ENCODE measurements around the gene MYRF. TPM values are rescaled to one million over a fixed set of nuclear protein-coding genes. Genes with fewer than 3 reads are reported as not detected.

MYRF gene
- polyA plus RNA-seq, 1 donor (not counting 4 experiments of a cell fraction or from before 2014, with no cell fraction given): 0.14 TPM

DNA sequence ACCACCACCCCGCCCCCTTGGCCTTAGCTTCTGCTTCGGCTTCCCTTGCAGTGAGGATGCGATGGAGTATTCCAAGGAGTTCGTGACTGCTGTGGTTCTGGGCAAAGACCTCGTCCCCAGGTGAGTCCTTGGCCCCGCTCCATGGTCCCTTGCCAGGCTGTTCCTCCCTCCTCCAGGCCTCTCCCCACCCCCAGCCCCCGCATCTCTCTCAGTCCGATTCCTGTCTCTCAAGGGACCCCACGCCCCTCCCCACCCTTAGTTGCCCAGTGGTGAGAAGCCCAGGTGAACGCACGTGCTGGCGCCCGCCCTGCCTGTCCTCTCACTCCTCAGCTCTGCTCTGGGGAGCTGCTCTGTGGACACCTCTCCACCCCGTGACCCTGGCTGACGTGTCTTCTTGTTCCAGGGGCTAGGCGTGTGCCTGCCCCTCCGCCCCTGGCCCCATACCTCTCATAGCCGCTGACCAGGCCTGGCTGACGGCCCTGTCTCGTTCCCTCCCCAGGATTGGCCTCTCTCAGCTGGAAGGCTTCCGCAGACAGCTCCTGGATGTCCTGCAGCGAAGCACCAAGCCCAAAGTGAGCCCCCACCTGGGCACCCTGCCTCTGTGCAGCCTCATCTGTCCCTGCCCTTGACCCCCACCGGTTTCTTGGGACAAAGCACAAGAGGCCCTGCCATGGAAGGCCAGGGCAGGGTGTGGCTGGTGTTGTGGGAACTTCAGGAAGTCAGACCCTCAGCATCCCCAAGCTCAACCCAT is 14.6 kb upstream of the MYRF start:
- no peak overlapping the region for H3K9ac ChIP-seq (ENCODE audit: control insufficient read depth, extremely low read depth, insufficient read depth, low read length)
- TF ChIP-seq CTCF (optimal IDR thresholded peaks at IDR 0.05 in 1 of 3, IDR thresholded peaks at IDR 0.05 in 1 of 3, conservative IDR thresholded peaks at IDR 0.05 in 1 of 3; ENCODE audit: extremely low read depth in 1 of 3, insufficient read depth in 2 of 3, low read length in 3 of 3) (no peak), EZH2 (IDR thresholded peaks at IDR 0.05; ENCODE audit: low read length) (no peak)
- H3K36me3 ChIP-seq (ENCODE audit: control insufficient read depth in 2 of 2, extremely low read depth in 1 of 2, insufficient read depth in 2 of 2, low read length in 2 of 2): no peaks in the 10 kb centered on the region
- peaks cover 5% of the 10 kb centered on the region for H4K20me1 ChIP-seq (ENCODE audit: control insufficient read depth, extremely low read depth, insufficient read depth, low read length)
- dilution Hi-C loops (cut with MboI; ENCODE audit: extremely low pct_ligation_motif_present, low sequenced_read_pairs): no loop called here
- no peaks in the 10 kb centered on the region for H3K79me2 ChIP-seq (ENCODE audit: control insufficient read depth, insufficient read depth, low read length)
- H2AFZ ChIP-seq (ENCODE audit: control insufficient read depth, low read length): no peak overlapping the region
- H3K4me1 ChIP-seq (ENCODE audit: control insufficient read depth, extremely low read depth, insufficient read depth, low read length): no peaks in the 10 kb centered on the region
- no peaks in the 10 kb centered on the region for H3K9me3 ChIP-seq (ENCODE audit: control insufficient read depth, low read depth, low read length)
- DNase-seq (ENCODE audit: low read depth, low spot score) (no peak), FAIRE-seq (no peak)
- no peak overlapping the region for H3K4me2 ChIP-seq (ENCODE audit: control insufficient read depth, extremely low read depth, insufficient read depth, low read depth, low read length)
- H3K4me3 ChIP-seq (ENCODE audit: control insufficient read depth in 2 of 3, extremely low read depth in 1 of 3, insufficient read depth in 2 of 3, low read depth in 1 of 3, low read length in 3 of 3): no peak overlapping the region
- no peaks in the 10 kb centered on the region for H3K9me1 ChIP-seq (ENCODE audit: control insufficient read depth, extremely low read depth, insufficient read depth, low read length)
- H3K27ac ChIP-seq (ENCODE audit: control insufficient read depth, insufficient read depth, low read length): no peak overlapping the region
- peaks cover 14% of the 10 kb centered on the region for H3K27me3 ChIP-seq (ENCODE audit: control insufficient read depth, extremely low read depth, insufficient read depth, low read length)

GRCh38 chr11:61738776-61739175 is 13.7 kb upstream of the MYRF start:
- no peak overlapping the region for H2AFZ ChIP-seq (ENCODE audit: control insufficient read depth, low read length)
- H3K27ac ChIP-seq (ENCODE audit: control insufficient read depth, insufficient read depth, low read length): no peak overlapping the region
- no peak for TF ChIP-seq EZH2 (IDR thresholded peaks at IDR 0.05; ENCODE audit: low read length)
- no peak for TF ChIP-seq CTCF (optimal IDR thresholded peaks at IDR 0.05 in 1 of 3, IDR thresholded peaks at IDR 0.05 in 1 of 3, conservative IDR thresholded peaks at IDR 0.05 in 1 of 3; ENCODE audit: extremely low read depth in 1 of 3, insufficient read depth in 2 of 3, low read length in 3 of 3)
- no peaks in the 10 kb centered on the region for H3K79me2 ChIP-seq (ENCODE audit: control insufficient read depth, insufficient read depth, low read length)
- H3K4me3 ChIP-seq (ENCODE audit: control insufficient read depth in 2 of 3, extremely low read depth in 1 of 3, insufficient read depth in 2 of 3, low read depth in 1 of 3, low read length in 3 of 3): no peak overlapping the region
- no peaks in the 10 kb centered on the region for H3K9me1 ChIP-seq (ENCODE audit: control insufficient read depth, extremely low read depth, insufficient read depth, low read length)
- FAIRE-seq: no peak
- no peaks in the 10 kb centered on the region for H3K4me1 ChIP-seq (ENCODE audit: control insufficient read depth, extremely low read depth, insufficient read depth, low read length)
- H3K36me3 ChIP-seq (ENCODE audit: control insufficient read depth in 2 of 2, extremely low read depth in 1 of 2, insufficient read depth in 2 of 2, low read length in 2 of 2): no peaks in the 10 kb centered on the region
- no peak for DNase-seq (ENCODE audit: low read depth, low spot score)
- dilution Hi-C loops (cut with MboI; ENCODE audit: extremely low pct_ligation_motif_present, low sequenced_read_pairs): no loop called here
- no peak overlapping the region for H3K4me2 ChIP-seq (ENCODE audit: control insufficient read depth, extremely low read depth, insufficient read depth, low read depth, low read length)
- peaks cover 14% of the 10 kb centered on the region for H3K27me3 ChIP-seq (ENCODE audit: control insufficient read depth, extremely low read depth, insufficient read depth, low read length)
- no peak overlapping the region for H3K9ac ChIP-seq (ENCODE audit: control insufficient read depth, extremely low read depth, insufficient read depth, low read length)
- peaks cover 3% of the 10 kb centered on the region for H4K20me1 ChIP-seq (ENCODE audit: control insufficient read depth, extremely low read depth, insufficient read depth, low read length)
- no peaks in the 10 kb centered on the region for H3K9me3 ChIP-seq (ENCODE audit: control insufficient read depth, low read depth, low read length)

Measured in keratinocyte (primary cell).